Breast epithelium (tissue), 4 donors: ENCODE results near the gene SHTN1. TPM values are rescaled to one million over a fixed set of nuclear protein-coding genes. Genes with fewer than 3 reads are reported as not detected.

Source experiments
- DNase-seq, 2 donors: peaks; one replicate each; pipeline ENCODE4 v3.0.0-alpha.2; 2019; ENCODE audit warnings: low spot score in 2 of 2
- H3K27ac ChIP-seq, 2 donors: fragments of 200-600 bp; sonication (generic) in 1 of 2; one replicate each; pipeline ENCODE4 v1.5.1; 2016 to 2019; ENCODE audit warnings: mild to moderate bottlenecking in 1 of 2
- H3K27me3 ChIP-seq, 2 donors: fragments of 200-600 bp; sonication (generic) in 1 of 2; one replicate each; pipeline versions ENCODE4 v1.5.1 to v1.6.0; 2017 to 2019; ENCODE audit warnings: control low read depth in 1 of 2, mild to moderate bottlenecking in 1 of 2
- H3K36me3 ChIP-seq: fragments of 200-600 bp; one replicate; pipeline ENCODE4 v1.5.1; 2019
- H3K4me1 ChIP-seq, 2 donors: fragments of 200-600 bp; sonication (generic); one replicate each; pipeline ENCODE4 v1.5.1; 2016 to 2019; ENCODE audit warnings: control low read depth in 1 of 2
- H3K4me3 ChIP-seq, 3 donors: fragments of 200-600 bp; sonication (generic); 1 replicate in 2 of 3; 2 replicates in 1 of 3; pipeline ENCODE4 v1.5.1; 2016 to 2019; ENCODE audit warnings: mild to moderate bottlenecking in 3 of 3, moderate library complexity in 2 of 3
- H3K9me3 ChIP-seq, 2 donors: fragments of 200-600 bp; sonication (generic) in 1 of 2; one replicate each; pipeline ENCODE4 v1.5.1; 2016 to 2019; ENCODE audit warnings: control low read depth in 1 of 2
- CTCF ChIP-seq, 3 donors: fragments of 450-650 bp; IDR thresholded peaks; one replicate each; pipeline ENCODE4 v1.5.1; 2016 to 2017; ENCODE audit warnings: antibody characterized with exemption in 3 of 3, mild to moderate bottlenecking in 3 of 3, moderate library complexity in 3 of 3
- POLR2A ChIP-seq: fragments of 450-650 bp; IDR thresholded peaks from one replicate; pipeline ENCODE4 v1.6.1; 2016; ENCODE audit warnings: antibody characterized with exemption, mild to moderate bottlenecking, moderate library complexity
- POLR2AphosphoS5 ChIP-seq, 3 donors: sonication (generic); formaldehyde crosslinking; IDR thresholded peaks; one replicate each; pipeline ENCODE4 v1.6.1; 2017; ENCODE audit warnings: antibody characterized with exemption in 3 of 3
- intact Hi-C: fragments of 100-400 bp; cut with DNase I; formaldehyde crosslinking; loops from one replicate; pipeline ENCODE4 v1.15.1; 2023; ENCODE audit warnings: low total_unique reads
- total RNA-seq, 3 donors: library from RNA; depleted of rRNA; stranded (reverse); fragments of >200 nt; gene quantifications; one replicate each; pipeline ENCODE4 v1.1.0, GENCODE V29; 2016

SHTN1 gene
- total RNA-seq, 3 donors from 2014 or later, result 14.4 to 36.0 (median 17.8) TPM

GRCh38 chr10:116870949-116871348 lies 134.0 kb downstream of the SHTN1 start:
- DNase-seq, result no peak
- Histone ChIP-seq H3K36me3 (no peaks in the 10 kb centered on the region), H3K27ac (no peak overlapping the region), H3K9me3 (no peaks in the 10 kb centered on the region), H3K4me3 (no peak overlapping the region), H3K27me3 (no peaks in the 10 kb centered on the region), H3K4me1 (no peaks in the 10 kb centered on the region)
- intact Hi-C loops, result no loop called here
- TF ChIP-seq POLR2AphosphoS5 (IDR thresholded peaks at IDR 0.05) (no peak), CTCF (IDR thresholded peaks at IDR 0.05) (no peak), POLR2A (no peak)

- Histone ChIP-seq H3K27me3 (no peaks in the 10 kb centered on the region), H3K9me3 (no peaks in the 10 kb centered on the region), H3K27ac (no peak overlapping the region), H3K4me3 (no peak overlapping the region), H3K4me1 (no peaks in the 10 kb centered on the region), H3K36me3 (no peaks in the 10 kb centered on the region)
- intact Hi-C loops, result no loop called here
- DNase-seq, result no peak
- TF ChIP-seq POLR2A (no peak), POLR2AphosphoS5 (IDR thresholded peaks at IDR 0.05) (no peak), CTCF (IDR thresholded peaks at IDR 0.05) (no peak)
Observed at GRCh38 chr10:116868722-116869121, 136.3 kb downstream of the SHTN1 start.

- Histone ChIP-seq H3K27ac (no peak overlapping the region), H3K4me1 (no peaks in the 10 kb centered on the region), H3K36me3 (no peaks in the 10 kb centered on the region), H3K9me3 (no peaks in the 10 kb centered on the region), H3K4me3 (no peak overlapping the region), H3K27me3 (no peaks in the 10 kb centered on the region)
- intact Hi-C loops, result no loop called here
- TF ChIP-seq POLR2AphosphoS5 (IDR thresholded peaks at IDR 0.05) (no peak), POLR2A (no peak), CTCF (IDR thresholded peaks at IDR 0.05) (no peak)
- DNase-seq, result no peak
Observed at GRCh38 chr10:116868198-116868676, 136.8 kb downstream of the SHTN1 start.

GRCh38 chr10:116866987-116867595 lies 137.9 kb downstream of the SHTN1 start:
- TF ChIP-seq CTCF (IDR thresholded peaks at IDR 0.05), result no peak
- no peak for TF ChIP-seq POLR2AphosphoS5 (IDR thresholded peaks at IDR 0.05)
- TF ChIP-seq POLR2A, result no peak
- Histone ChIP-seq H3K9me3 (no peaks in the 10 kb centered on the region), H3K4me1 (no peaks in the 10 kb centered on the region), H3K27ac (no peak overlapping the region), H3K36me3 (no peaks in the 10 kb centered on the region), H3K27me3 (no peaks in the 10 kb centered on the region), H3K4me3 (no peak overlapping the region)
- intact Hi-C loops, result no loop called here
- no peak for DNase-seq

GRCh38 chr10:116866066-116866465 lies 138.9 kb downstream of the SHTN1 start:
- TF ChIP-seq POLR2AphosphoS5 (IDR thresholded peaks at IDR 0.05), result no peak
- TF ChIP-seq POLR2A, result no peak
- TF ChIP-seq CTCF (IDR thresholded peaks at IDR 0.05), result no peak
- intact Hi-C loops, result no loop called here
- Histone ChIP-seq H3K4me3 (no peak overlapping the region), H3K27ac (no peak overlapping the region), H3K36me3 (no peaks in the 10 kb centered on the region), H3K9me3 (no peaks in the 10 kb centered on the region), H3K27me3 (no peaks in the 10 kb centered on the region), H3K4me1 (no peaks in the 10 kb centered on the region)
- DNase-seq, result no peak
